T-helper 1 cell treated with Interleukin-12 subunit alpha and Interleukin-12 subunit beta and Interleukin-4 antibody, amounts not matched to agents 30 ng/mL and 1 ng/mL, for 36 hours (primary cell): ENCODE data around the gene BEND6. TPM values are rescaled to one million over a fixed set of nuclear protein-coding genes. Genes with fewer than 3 reads are reported as not detected.

Source experiments
- total RNA-seq: library from RNA; stranded (reverse); gene quantifications from 2 replicates; pipeline ENCODE4 v1.2.3, GENCODE V29; 2022

Gene BEND6
- total RNA-seq, 1 donor from 2014 or later, result not detected

Other genes with a start within 250 kb of the BEND6 start
- 14.9 and 15.6 TPM in 2 replicates for gene KIAA1586, start 91.6 kb downstream of the BEND6 start, total RNA-seq
- 74.6 and 80.2 TPM in 2 replicates for gene ZNF451, start 135.1 kb downstream of the BEND6 start, total RNA-seq
- gene BAG2, start 217.2 kb downstream of the BEND6 start, total RNA-seq, result 8.4 and 8.8 TPM in 2 replicates